GM23338 (cell line): ENCODE measurements around the gene IZUMO3. TPM values are rescaled to one million over a fixed set of nuclear protein-coding genes. Genes with fewer than 3 reads are reported as not detected.
"Not testable (repeated sequence)": the region's sequence is repeated elsewhere in the genome, so short reads cannot be mapped to it uniquely, and the experiment has no call there.

ENCODE experiments used
- ATAC-seq: fragments of 200-7000 bp; cut with Tn5 transposase; 3 replicates; pipeline ENCODE4 v1.9.1; 2020
- DNase-seq: peaks from one replicate; pipeline ENCODE4 v3.0.0-alpha.2; 2015; ENCODE audit warnings: low spot score
- H2AFZ ChIP-seq: fragments of 200-600 bp; sonication (generic); 2 replicates; pipeline ENCODE4 v1.8.0; 2016; ENCODE audit warnings: antibody characterized with exemption, mild to moderate bottlenecking, moderate library complexity
- H3F3A ChIP-seq: fragments of 200-600 bp; sonication (generic); replicated peaks from 2 replicates; pipeline ENCODE4 v1.8.0; 2017; ENCODE audit warnings: antibody characterized with exemption, mixed run types, low read depth
- H3K27ac ChIP-seq: fragments of 200-600 bp; sonication (generic); 2 replicates; pipeline ENCODE4 v1.6.1; 2016; ENCODE audit warnings: low read depth
- H3K27me3 ChIP-seq: fragments of 200-600 bp; sonication (generic); 2 replicates; pipeline ENCODE4 v1.8.0; 2016; ENCODE audit warnings: mild to moderate bottlenecking, mixed run types, moderate library complexity; ENCODE audit not compliant: insufficient read depth
- H3K36me3 ChIP-seq: fragments of 200-600 bp; sonication (generic); 2 replicates; pipeline ENCODE4 v1.8.0; 2016; ENCODE audit warnings: mild to moderate bottlenecking; ENCODE audit not compliant: insufficient read depth
- H3K4me1 ChIP-seq: fragments of 200-600 bp; sonication (generic); 2 replicates; pipeline ENCODE4 v1.8.0; 2016; ENCODE audit warnings: mild to moderate bottlenecking, moderate library complexity; ENCODE audit not compliant: insufficient read depth
- H3K4me2 ChIP-seq: fragments of 200-600 bp; sonication (generic); 2 replicates; pipeline ENCODE4 v1.7.1; 2017; ENCODE audit warnings: mixed run types
- H3K4me3 ChIP-seq: fragments of 200-600 bp; sonication (generic); 2 replicates; pipeline ENCODE4 v1.6.1; 2016; ENCODE audit warnings: mixed run types
- H3K79me2 ChIP-seq: fragments of 200-600 bp; sonication (generic); replicated peaks from 2 replicates; pipeline ENCODE4 v1.8.0; 2017; ENCODE audit warnings: mild to moderate bottlenecking; ENCODE audit not compliant: insufficient read depth
- H3K9me2 ChIP-seq: fragments of 200-600 bp; sonication (generic); 2 replicates; pipeline ENCODE4 v1.8.0; 2017; ENCODE audit not compliant: insufficient read depth
- H4K20me1 ChIP-seq: fragments of 200-600 bp; sonication (generic); replicated peaks from 2 replicates; pipeline ENCODE4 v1.8.0; 2017; ENCODE audit warnings: mild to moderate bottlenecking; ENCODE audit not compliant: insufficient read depth
- H3K27ac Mint-ChIP-seq: 2 replicates; pipeline ENCODE4 v1.8.0; 2020; ENCODE audit warnings: inconsistent platforms, mild to moderate bottlenecking, moderate library complexity, mixed read lengths
- H3K27me3 Mint-ChIP-seq: 3 replicates; pipeline ENCODE4 v1.8.0; 2022; ENCODE audit warnings: low read depth, mild to moderate bottlenecking, moderate library complexity, mixed read lengths, inconsistent platforms; ENCODE audit not compliant: insufficient read depth, poor library complexity
- H3K36me3 Mint-ChIP-seq: 3 replicates; pipeline ENCODE4 v1.8.0; 2021; ENCODE audit warnings: low read depth, mild to moderate bottlenecking, inconsistent platforms, moderate library complexity, mixed read lengths
- H3K4me1 Mint-ChIP-seq: 3 replicates; pipeline ENCODE4 v1.8.0; 2020; ENCODE audit warnings: mild to moderate bottlenecking, inconsistent platforms, mixed read lengths
- H3K4me3 Mint-ChIP-seq: 3 replicates; pipeline ENCODE4 v1.8.0; 2021; ENCODE audit warnings: moderate library complexity, mild to moderate bottlenecking, inconsistent platforms, mixed read lengths
- H3K9me3 Mint-ChIP-seq: 3 replicates; pipeline ENCODE4 v1.8.0; 2020; ENCODE audit warnings: moderate library complexity, mild to moderate bottlenecking, inconsistent platforms, mixed read lengths
- EZH2 ChIP-seq: fragments of 200-600 bp; sonication (generic); IDR thresholded peaks from one replicate; pipeline ENCODE4 v1.8.0; 2017; ENCODE audit warnings: antibody characterized with exemption, mild to moderate bottlenecking, low read depth; ENCODE audit not compliant: unreplicated experiment
- polyA plus RNA-seq: library from polyadenylated mRNA; unstranded; fragments of >200 nt; fragmentation: Nextera tagmentation; extraction: Ambion mirVana; gene quantifications from 2 replicates; pipeline ENCODE4 v1.2.1, GENCODE V29; 2016
- total RNA-seq: library from RNA; depleted of rRNA; stranded (reverse); fragments of >200 nt; shearing (Covaris generic); gene quantifications from 2 replicates; pipeline ENCODE4 v1.2.3, GENCODE V29; 2014
- TF ChIP-seq, protein P1 (sequence below): fragments of 250-450 bp; sonication (Bioruptor Pico); IDR thresholded peaks from 2 replicates; pipeline ENCODE4 v1.5.0; 2020; ENCODE audit warnings: mild to moderate bottlenecking, moderate library complexity

The IZUMO3 gene
- total and polyA plus RNA-seq, 2 experiments from 2014 or later = not detected

DNA sequence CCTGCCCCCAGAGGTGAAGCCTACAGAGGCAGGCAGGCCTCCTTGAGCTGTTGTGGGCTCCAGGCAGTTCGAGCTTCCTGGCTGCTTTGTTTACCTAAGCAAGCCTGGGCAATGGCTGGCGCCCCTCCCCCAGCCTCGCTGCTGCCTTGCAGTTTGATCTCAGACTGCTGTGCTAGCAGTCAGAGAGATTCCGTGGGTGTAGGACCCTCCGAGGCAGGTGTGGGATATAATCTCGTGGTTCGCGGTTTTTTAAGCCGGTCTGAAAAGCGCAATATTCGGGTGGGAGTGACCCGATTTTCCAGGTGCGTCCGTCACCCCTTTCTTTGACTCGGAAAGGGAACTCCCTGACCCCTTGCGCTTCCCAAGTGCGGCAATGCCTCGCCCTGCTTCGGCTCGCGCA, 34.3 kb upstream of the IZUMO3 start:
- Mint-ChIP-seq H3K27ac (peak overlapping the region; percentile 52; the same call in 1 of the 2 replicates), H3K36me3 (peaks cover 13% of the 10 kb centered on the region; the same call in 2 of the 3 replicates), H3K4me3 (peak overlapping the region; percentile 30; the same call in 2 of the 3 replicates), H3K4me1 (peaks cover 12% of the 10 kb centered on the region)
- ATAC-seq, H3K27me3 Mint-ChIP-seq, H3K27me3 ChIP-seq, H3K36me3 ChIP-seq, DNase-seq, H3F3A ChIP-seq, H4K20me1 ChIP-seq, H3K9me2 ChIP-seq, H3K9me3 Mint-ChIP-seq, H3K79me2 ChIP-seq, H3K4me1 ChIP-seq, H3K27ac ChIP-seq: not testable (repeated sequence)
- H2AFZ ChIP-seq = peak overlapping the region; percentile 41; the same call in 1 of the 2 replicates
- TF ChIP-seq, protein P1, sequence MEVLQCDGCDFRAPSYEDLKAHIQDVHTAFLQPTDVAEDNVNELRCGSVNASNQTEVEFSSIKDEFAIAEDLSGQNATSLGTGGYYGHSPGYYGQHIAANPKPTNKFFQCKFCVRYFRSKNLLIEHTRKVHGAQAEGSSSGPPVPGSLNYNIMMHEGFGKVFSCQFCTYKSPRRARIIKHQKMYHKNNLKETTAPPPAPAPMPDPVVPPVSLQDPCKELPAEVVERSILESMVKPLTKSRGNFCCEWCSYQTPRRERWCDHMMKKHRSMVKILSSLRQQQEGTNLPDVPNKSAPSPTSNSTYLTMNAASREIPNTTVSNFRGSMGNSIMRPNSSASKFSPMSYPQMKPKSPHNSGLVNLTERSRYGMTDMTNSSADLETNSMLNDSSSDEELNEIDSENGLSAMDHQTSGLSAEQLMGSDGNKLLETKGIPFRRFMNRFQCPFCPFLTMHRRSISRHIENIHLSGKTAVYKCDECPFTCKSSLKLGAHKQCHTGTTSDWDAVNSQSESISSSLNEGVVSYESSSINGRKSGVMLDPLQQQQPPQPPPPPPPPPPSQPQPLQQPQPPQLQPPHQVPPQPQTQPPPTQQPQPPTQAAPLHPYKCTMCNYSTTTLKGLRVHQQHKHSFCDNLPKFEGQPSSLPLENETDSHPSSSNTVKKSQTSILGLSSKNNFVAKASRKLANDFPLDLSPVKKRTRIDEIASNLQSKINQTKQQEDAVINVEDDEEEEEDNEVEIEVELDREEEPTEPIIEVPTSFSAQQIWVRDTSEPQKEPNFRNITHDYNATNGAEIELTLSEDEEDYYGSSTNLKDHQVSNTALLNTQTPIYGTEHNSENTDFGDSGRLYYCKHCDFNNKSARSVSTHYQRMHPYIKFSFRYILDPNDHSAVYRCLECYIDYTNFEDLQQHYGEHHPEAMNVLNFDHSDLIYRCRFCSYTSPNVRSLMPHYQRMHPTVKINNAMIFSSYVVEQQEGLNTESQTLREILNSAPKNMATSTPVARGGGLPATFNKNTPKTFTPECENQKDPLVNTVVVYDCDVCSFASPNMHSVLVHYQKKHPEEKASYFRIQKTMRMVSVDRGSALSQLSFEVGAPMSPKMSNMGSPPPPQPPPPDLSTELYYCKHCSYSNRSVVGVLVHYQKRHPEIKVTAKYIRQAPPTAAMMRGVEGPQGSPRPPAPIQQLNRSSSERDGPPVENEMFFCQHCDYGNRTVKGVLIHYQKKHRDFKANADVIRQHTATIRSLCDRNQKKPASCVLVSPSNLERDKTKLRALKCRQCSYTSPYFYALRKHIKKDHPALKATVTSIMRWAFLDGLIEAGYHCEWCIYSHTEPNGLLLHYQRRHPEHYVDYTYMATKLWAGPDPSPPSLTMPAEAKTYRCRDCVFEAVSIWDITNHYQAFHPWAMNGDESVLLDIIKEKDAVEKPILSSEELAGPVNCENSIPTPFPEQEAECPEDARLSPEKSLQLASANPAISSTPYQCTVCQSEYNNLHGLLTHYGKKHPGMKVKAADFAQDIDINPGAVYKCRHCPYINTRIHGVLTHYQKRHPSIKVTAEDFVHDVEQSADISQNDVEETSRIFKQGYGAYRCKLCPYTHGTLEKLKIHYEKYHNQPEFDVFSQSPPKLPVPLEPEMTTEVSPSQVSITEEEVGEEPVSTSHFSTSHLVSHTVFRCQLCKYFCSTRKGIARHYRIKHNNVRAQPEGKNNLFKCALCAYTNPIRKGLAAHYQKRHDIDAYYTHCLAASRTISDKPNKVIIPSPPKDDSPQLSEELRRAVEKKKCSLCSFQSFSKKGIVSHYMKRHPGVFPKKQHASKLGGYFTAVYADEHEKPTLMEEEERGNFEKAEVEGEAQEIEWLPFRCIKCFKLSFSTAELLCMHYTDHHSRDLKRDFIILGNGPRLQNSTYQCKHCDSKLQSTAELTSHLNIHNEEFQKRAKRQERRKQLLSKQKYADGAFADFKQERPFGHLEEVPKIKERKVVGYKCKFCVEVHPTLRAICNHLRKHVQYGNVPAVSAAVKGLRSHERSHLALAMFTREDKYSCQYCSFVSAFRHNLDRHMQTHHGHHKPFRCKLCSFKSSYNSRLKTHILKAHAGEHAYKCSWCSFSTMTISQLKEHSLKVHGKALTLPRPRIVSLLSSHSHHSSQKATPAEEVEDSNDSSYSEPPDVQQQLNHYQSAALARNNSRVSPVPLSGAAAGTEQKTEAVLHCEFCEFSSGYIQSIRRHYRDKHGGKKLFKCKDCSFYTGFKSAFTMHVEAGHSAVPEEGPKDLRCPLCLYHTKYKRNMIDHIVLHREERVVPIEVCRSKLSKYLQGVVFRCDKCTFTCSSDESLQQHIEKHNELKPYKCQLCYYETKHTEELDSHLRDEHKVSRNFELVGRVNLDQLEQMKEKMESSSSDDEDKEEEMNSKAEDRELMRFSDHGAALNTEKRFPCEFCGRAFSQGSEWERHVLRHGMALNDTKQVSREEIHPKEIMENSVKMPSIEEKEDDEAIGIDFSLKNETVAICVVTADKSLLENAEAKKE (CRISPR knock-in tag) = peak; percentile 22; the same call in 1 of the 2 replicates
- H3K4me2 ChIP-seq = peak overlapping the region; percentile 71
- H3K4me3 ChIP-seq = peak overlapping the region; percentile 39

DNA sequence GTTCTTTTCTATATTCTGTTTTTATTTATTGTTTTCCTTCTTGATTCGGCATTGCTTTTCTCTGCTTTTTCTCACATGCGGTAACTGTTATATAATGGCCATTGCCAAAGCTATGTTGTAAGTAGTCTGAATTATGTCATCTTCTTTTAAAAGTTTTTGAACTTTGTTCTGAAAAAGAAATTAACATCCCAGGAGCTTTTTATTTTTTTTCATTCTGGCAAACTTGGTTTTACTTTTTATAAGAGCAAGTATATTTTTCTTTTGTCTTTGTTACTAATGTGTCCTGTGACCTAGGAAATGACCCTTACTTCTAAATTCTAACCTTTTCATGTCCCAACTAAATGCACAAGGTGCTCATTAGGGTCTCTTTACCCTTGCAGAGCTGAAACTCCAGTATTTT, 26.7 kb upstream of the IZUMO3 start:
- H3F3A ChIP-seq = no peaks in the 10 kb centered on the region
- no peaks in the 10 kb centered on the region for H3K9me2 ChIP-seq
- H3K4me3 ChIP-seq = no peak overlapping the region
- no peak overlapping the region for H3K27ac ChIP-seq
- Mint-ChIP-seq H3K4me1 (no peaks in the 10 kb centered on the region), H3K27ac (no peak overlapping the region), H3K4me3 (no peak overlapping the region), H3K27me3 (no peaks in the 10 kb centered on the region), H3K36me3 (no peaks in the 10 kb centered on the region), H3K9me3 (no peaks in the 10 kb centered on the region; the same call in 2 of the 3 replicates)
- H3K27me3 ChIP-seq = no peaks in the 10 kb centered on the region
- DNase-seq = no peak
- H3K4me2 ChIP-seq = no peak overlapping the region
- H3K79me2 ChIP-seq = no peaks in the 10 kb centered on the region
- H4K20me1 ChIP-seq = no peaks in the 10 kb centered on the region
- ATAC-seq = no peak
- H3K36me3 ChIP-seq = no peaks in the 10 kb centered on the region
- TF ChIP-seq, protein P1 (CRISPR knock-in tag) = no peak
- no peak for TF ChIP-seq EZH2
- no peaks in the 10 kb centered on the region for H3K4me1 ChIP-seq
- H2AFZ ChIP-seq = no peak overlapping the region
